ENCODE measurements around the gene MAL. TPM values are rescaled to one million over a fixed set of nuclear protein-coding genes. Genes with fewer than 3 reads are reported as not detected.

The MAL gene
- total and polyA plus RNA-seq, 2 of the 4 experiments (the other 2 are of a cell fraction) = not detected

DNA sequence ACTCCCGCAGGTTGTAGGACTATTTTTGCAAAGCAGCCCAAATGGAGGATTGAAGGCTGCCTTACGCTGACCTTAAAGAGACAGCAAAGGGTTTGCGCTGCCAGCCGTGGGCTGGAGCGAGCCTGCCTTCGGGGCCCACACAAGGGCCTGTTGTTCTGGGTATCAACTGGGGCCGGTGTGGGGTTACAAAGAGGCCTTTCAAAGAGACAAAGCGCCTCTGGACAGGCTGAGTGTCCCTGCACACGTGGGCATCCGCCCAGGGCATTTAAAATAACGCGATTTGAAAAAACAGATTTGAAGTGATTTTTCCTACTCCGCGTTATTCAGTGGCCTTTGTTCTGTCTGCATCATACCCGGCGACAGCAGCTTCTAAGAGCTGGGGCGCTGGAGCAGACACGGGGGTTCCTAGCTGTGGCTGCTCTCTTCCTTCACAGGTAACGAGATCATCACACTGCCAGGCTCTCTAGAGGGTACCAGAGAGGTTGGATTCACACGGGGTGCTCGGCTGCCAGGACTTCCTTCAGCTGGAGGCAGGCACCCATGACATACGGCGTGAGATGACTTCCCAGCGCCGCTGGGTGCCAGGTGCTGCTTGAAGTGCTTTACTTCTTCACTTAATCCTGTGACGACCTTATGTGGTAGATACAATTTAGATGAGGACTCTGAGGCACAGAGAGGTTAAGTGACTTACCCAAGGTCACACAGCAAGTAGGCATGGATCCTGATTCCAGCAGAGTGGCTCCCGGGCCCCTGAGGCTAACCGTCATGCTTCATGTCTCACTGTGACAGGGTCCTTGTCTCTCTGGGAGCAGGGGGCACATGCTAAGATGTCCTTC is 32.2 kb downstream of the MAL start:
- Histone ChIP-seq H4K8ac (ENCODE audit: low read depth in 2 of 2, low read length in 2 of 2) (no peak overlapping the region), H3K9me1 (ENCODE audit: insufficient read depth, low read length) (no peaks in the 10 kb centered on the region), H3K56ac (ENCODE audit: extremely low read depth, insufficient read depth, low read length) (no peak overlapping the region), H3K18ac (ENCODE audit: low read depth, low read length) (no peak overlapping the region), H2AK5ac (ENCODE audit: low read depth, low read length) (no peak overlapping the region), H3K79me1 (ENCODE audit: low read depth in 1 of 2, low read length in 2 of 2) (no peaks in the 10 kb centered on the region), H4K5ac (ENCODE audit: low read depth, low read length) (no peak overlapping the region), H4K20me1 (ENCODE audit: insufficient read depth, low read length) (no peaks in the 10 kb centered on the region), H2BK5ac (ENCODE audit: low read depth, low read length, poor library complexity, severe bottlenecking) (no peak overlapping the region), H3K4me3 (ENCODE audit: insufficient read depth, low read depth, low read length) (no peak overlapping the region), H3K4me2 (ENCODE audit: low read depth, low read length) (no peak overlapping the region), H3K23ac (ENCODE audit: low read depth, low read length) (no peak overlapping the region), H2AK9ac (replicated peaks; ENCODE audit: low read depth, low read length, poor library complexity) (no peak overlapping the region), H3K4ac (ENCODE audit: low read depth, low read length) (no peak overlapping the region), H3K27ac (ENCODE audit: insufficient read depth, low read length) (no peak overlapping the region), H2BK15ac (ENCODE audit: low read depth, low read length) (no peak overlapping the region), H3K9ac (ENCODE audit: low read depth, low read length) (no peak overlapping the region), H3K4me1 (ENCODE audit: control insufficient read depth, insufficient read depth, low read length) (peaks cover 6% of the 10 kb centered on the region; the same call in 1 of the 2 replicates), H2BK120ac (ENCODE audit: low read depth, low read length) (no peak overlapping the region), H3K14ac (replicated peaks; ENCODE audit: low read depth, low read length) (no peak overlapping the region), H2AFZ (replicated peaks; ENCODE audit: low read length, poor library complexity) (no peak overlapping the region), H3K36me3 (ENCODE audit: control insufficient read depth, insufficient read depth, low read length) (no peaks in the 10 kb centered on the region), H4K91ac (ENCODE audit: insufficient read depth, low read depth, low read length) (no peak overlapping the region), H2BK20ac (ENCODE audit: low read depth, low read length) (no peak overlapping the region), H3K27me3 (ENCODE audit: control insufficient read depth, insufficient read depth, low read length) (peaks cover 41% of the 10 kb centered on the region; the same call in 1 of the 2 replicates), H3K9me3 (ENCODE audit: control insufficient read depth, insufficient read depth, low read length) (no peaks in the 10 kb centered on the region)
- DNase-seq = no peak
- POLR2A ChIA-PET (ENCODE audit: unreplicated experiment) = no interaction called here
- CTCF ChIA-PET = interaction anchor here (0.5 to 1.7 kb wide), 2 partner anchors 18 to 79 kb away, joined by 6 to 7 read pairs; no protein-coding TSS in a partner anchor
- intact Hi-C loops (cut with micrococcal nuclease) = no loop called here
- BruUV-seq (replicated peaks) = no TSS peak
- no peak for ATAC-seq (ENCODE audit: low read depth)
- dilution Hi-C loops (cut with HindIII; ENCODE audit: low sequenced_read_pairs, unreplicated experiment) = no loop called here
- 70% methylated on average over 12 of the region's 28 CpGs; no CpG with 5 or more reads in 1 of the 2 experiments for WGBS, 2 experiments (ENCODE audit: extremely low coverage in 2 of 2, insufficient read length in 1 of 2)
- in situ Hi-C loops (cut with MboI; ENCODE audit: low sequenced_read_pairs) = no loop called here
- TF ChIP-seq RCOR1 (IDR thresholded peaks at IDR 0.05; ENCODE audit: insufficient replicate concordance, low read length) (no peak), RFX5 (IDR thresholded peaks at IDR 0.05; ENCODE audit: low read depth, low read length) (no peak), POLR2A (IDR thresholded peaks at IDR 0.05; ENCODE audit: low read depth, low read length) (no peak), MAFK (IDR thresholded peaks at IDR 0.05; ENCODE audit: low read depth, low read length) (no peak), CHD1 (IDR thresholded peaks at IDR 0.05; ENCODE audit: low read depth, low read length) (no peak), BHLHE40 (IDR thresholded peaks at IDR 0.05; ENCODE audit: low read depth, low read length) (no peak), CEBPB (IDR thresholded peaks at IDR 0.05; ENCODE audit: low read depth, low read length) (no peak), MAZ (IDR thresholded peaks at IDR 0.05; ENCODE audit: borderline replicate concordance, low read depth, low read length) (no peak), NFE2L2 (IDR thresholded peaks at IDR 0.05; ENCODE audit: low read depth, low read length) (no peak), MXI1 (IDR thresholded peaks at IDR 0.05; ENCODE audit: borderline replicate concordance, low read depth, low read length) (no peak), CTCF (conservative IDR thresholded peaks at IDR 0.05; ENCODE audit: low read depth, low read length) (no peak), RAD21 (IDR thresholded peaks at IDR 0.05; ENCODE audit: low read length) (no peak), SMC3 (IDR thresholded peaks at IDR 0.05; ENCODE audit: low read depth, low read length) (no peak)
- TF ChIP-seq, protein P1, sequence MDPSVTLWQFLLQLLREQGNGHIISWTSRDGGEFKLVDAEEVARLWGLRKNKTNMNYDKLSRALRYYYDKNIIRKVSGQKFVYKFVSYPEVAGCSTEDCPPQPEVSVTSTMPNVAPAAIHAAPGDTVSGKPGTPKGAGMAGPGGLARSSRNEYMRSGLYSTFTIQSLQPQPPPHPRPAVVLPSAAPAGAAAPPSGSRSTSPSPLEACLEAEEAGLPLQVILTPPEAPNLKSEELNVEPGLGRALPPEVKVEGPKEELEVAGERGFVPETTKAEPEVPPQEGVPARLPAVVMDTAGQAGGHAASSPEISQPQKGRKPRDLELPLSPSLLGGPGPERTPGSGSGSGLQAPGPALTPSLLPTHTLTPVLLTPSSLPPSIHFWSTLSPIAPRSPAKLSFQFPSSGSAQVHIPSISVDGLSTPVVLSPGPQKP (IDR thresholded peaks at IDR 0.05; ENCODE audit: borderline replicate concordance, low read depth, low read length) = no peak
- TF ChIP-seq, protein P2, sequence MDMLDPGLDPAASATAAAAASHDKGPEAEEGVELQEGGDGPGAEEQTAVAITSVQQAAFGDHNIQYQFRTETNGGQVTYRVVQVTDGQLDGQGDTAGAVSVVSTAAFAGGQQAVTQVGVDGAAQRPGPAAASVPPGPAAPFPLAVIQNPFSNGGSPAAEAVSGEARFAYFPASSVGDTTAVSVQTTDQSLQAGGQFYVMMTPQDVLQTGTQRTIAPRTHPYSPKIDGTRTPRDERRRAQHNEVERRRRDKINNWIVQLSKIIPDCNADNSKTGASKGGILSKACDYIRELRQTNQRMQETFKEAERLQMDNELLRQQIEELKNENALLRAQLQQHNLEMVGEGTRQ (IDR thresholded peaks at IDR 0.05; ENCODE audit: low read depth, low read length) = no peak

All from IMR-90 (cell line).